RPMI8226 (cell line): ENCODE results near the gene PFDN5.
"Not testable (repeated sequence)": the region's sequence is repeated elsewhere in the genome, so short reads cannot be mapped to it uniquely, and the experiment has no call there.

Source experiments
- DNase-seq: peaks from one replicate; pipeline ENCODE4 v3.0.0-alpha.2; 2015

The PFDN5 gene

GRCh38 chr12:53287741-53288216, 7.6 kb upstream of the PFDN5 start:
- DNase-seq: peak; percentile 67

GRCh38 chr12:53288322-53288721, 7.0 kb upstream of the PFDN5 start:
- no peak for DNase-seq

GRCh38 chr12:53289891-53290290, 5.5 kb upstream of the PFDN5 start:
- no peak for DNase-seq

- no peak for DNase-seq
These were observed 4.7 kb upstream of the PFDN5 start for GRCh38 chr12:53290661-53291060.

GRCh38 chr12:53292426-53292825, 2.9 kb upstream of the PFDN5 start:
- peak; percentile 91 for DNase-seq

- no peak for DNase-seq
These were observed 513 bp downstream of the PFDN5 start for GRCh38 chr12:53295891-53296219.

GRCh38 chr12:53297106-53297505, 1.8 kb downstream of the PFDN5 start:
- DNase-seq: not testable (repeated sequence)

- DNase-seq: no peak
These were observed 2.8 kb downstream of the PFDN5 start for GRCh38 chr12:53298164-53298563.

GRCh38 chr12:53299101-53299453, 3.7 kb downstream of the PFDN5 start:
- peak; percentile 37 for DNase-seq

GRCh38 chr12:53299454-53300180, 4.3 kb downstream of the PFDN5 start, which contains the start of gene MYG1:
MYG1 (plus strand) TSS chr12:53299695; CDS start chr12:53299738, 43 bp downstream.
- DNase-seq: peak; percentile 95

- peak; percentile 23 for DNase-seq
These were observed 4.8 kb downstream of the PFDN5 start for GRCh38 chr12:53300187-53300586.

- DNase-seq: no peak
These were observed 7.6 kb downstream of the PFDN5 start for GRCh38 chr12:53302903-53303302.

- DNase-seq: no peak
These were observed 11.5 kb downstream of the PFDN5 start for GRCh38 chr12:53306826-53307225.

- peak; percentile 67 for DNase-seq
These were observed 12.9 kb downstream of the PFDN5 start for GRCh38 chr12:53308276-53308675.

- DNase-seq: no peak
These were observed 18.7 kb downstream of the PFDN5 start for GRCh38 chr12:53313996-53314395.

- DNase-seq: no peak
These were observed 25.2 kb downstream of the PFDN5 start for GRCh38 chr12:53320352-53321195.

GRCh38 chr12:53324113-53324778, 28.9 kb downstream of the PFDN5 start:
- DNase-seq: peak; percentile 79

- peak; percentile 93 for DNase-seq
These were observed 29.6 kb downstream of the PFDN5 start for GRCh38 chr12:53324779-53325510.

GRCh38 chr12:53325511-53326061, 30.2 kb downstream of the PFDN5 start:
- no peak for DNase-seq

GRCh38 chr12:53326460-53327185, 31.3 kb downstream of the PFDN5 start:
- DNase-seq: no peak

GRCh38 chr12:53327435-53328042, 32.2 kb downstream of the PFDN5 start:
- DNase-seq: no peak
